Measurements from ENCODE around the gene BTN1A1.

The BTN1A1 gene

GRCh38 chr6:26537160-26537845 is 37.2 kb downstream of the BTN1A1 start:
- H3K4me3 ChIP-seq (ENCODE audit: severe bottlenecking), result peak overlapping the region; percentile 57
- H3K9me3 ChIP-seq (ENCODE audit: severe bottlenecking), result no peaks in the 10 kb centered on the region
- H3K36me3 ChIP-seq (ENCODE audit: low read depth), result peaks cover 28% of the 10 kb centered on the region
- peak; percentile 91 for DNase-seq (ENCODE audit: low spot score)
- no peaks in the 10 kb centered on the region for H3K27me3 ChIP-seq (ENCODE audit: insufficient read depth, poor library complexity, severe bottlenecking)
- peaks cover 8% of the 10 kb centered on the region for H3K4me1 ChIP-seq (ENCODE audit: insufficient read depth, poor library complexity, severe bottlenecking)
- peak; percentile 69 for ATAC-seq (ENCODE audit: low read depth)
- no peak for TF ChIP-seq CTCF (IDR thresholded peaks at IDR 0.05; ENCODE audit: poor library complexity, severe bottlenecking)
- peak overlapping the region; percentile 84 for H3K27ac ChIP-seq (ENCODE audit: poor library complexity, severe bottlenecking)

GRCh38 chr6:26537846-26538571 is 37.9 kb downstream of the BTN1A1 start, which contains the start of gene HMGN4:
HMGN4 (plus strand) TSS chr6:26538366; CDS start chr6:26545207, 6,841 bp downstream.
- Histone ChIP-seq H3K36me3 (ENCODE audit: low read depth) (peaks cover 35% of the 10 kb centered on the region), H3K4me1 (ENCODE audit: insufficient read depth, poor library complexity, severe bottlenecking) (peaks cover 8% of the 10 kb centered on the region), H3K27ac (ENCODE audit: poor library complexity, severe bottlenecking) (peak within 1 kb of the TSS; percentile 84), H3K9me3 (ENCODE audit: severe bottlenecking) (no peaks in the 10 kb centered on the region), H3K27me3 (ENCODE audit: insufficient read depth, poor library complexity, severe bottlenecking) (no peaks in the 10 kb centered on the region), H3K4me3 (ENCODE audit: severe bottlenecking) (peak within 1 kb of the TSS; percentile 57)
- no peak for TF ChIP-seq CTCF (IDR thresholded peaks at IDR 0.05; ENCODE audit: poor library complexity, severe bottlenecking)
- peak; percentile 85 for DNase-seq (ENCODE audit: low spot score)
- peak; percentile 84 for ATAC-seq (ENCODE audit: low read depth)

- ATAC-seq (ENCODE audit: low read depth), result peak; percentile 6; the same call in 1 of the 3 replicates
Observed at GRCh38 chr6:26538572-26538902, 38.4 kb downstream of the BTN1A1 start.

GRCh38 chr6:26539071-26539615 is 39.0 kb downstream of the BTN1A1 start:
- DNase-seq (ENCODE audit: low spot score) (no peak), ATAC-seq (ENCODE audit: low read depth) (no peak)
- Histone ChIP-seq H3K36me3 (ENCODE audit: low read depth) (peaks cover 37% of the 10 kb centered on the region), H3K4me3 (ENCODE audit: severe bottlenecking) (peak overlapping the region; percentile 57), H3K27me3 (ENCODE audit: insufficient read depth, poor library complexity, severe bottlenecking) (no peaks in the 10 kb centered on the region), H3K9me3 (ENCODE audit: severe bottlenecking) (no peaks in the 10 kb centered on the region), H3K4me1 (ENCODE audit: insufficient read depth, poor library complexity, severe bottlenecking) (peaks cover 5% of the 10 kb centered on the region), H3K27ac (ENCODE audit: poor library complexity, severe bottlenecking) (peak overlapping the region; percentile 84)
- no peak for TF ChIP-seq CTCF (IDR thresholded peaks at IDR 0.05; ENCODE audit: poor library complexity, severe bottlenecking)

More at GRCh38 chr6:26538572-26538902, 38.4 kb downstream of the BTN1A1 start:
- Histone ChIP-seq H3K27me3 (ENCODE audit: insufficient read depth, poor library complexity, severe bottlenecking) (no peaks in the 10 kb centered on the region), H3K9me3 (ENCODE audit: severe bottlenecking) (no peaks in the 10 kb centered on the region), H3K4me1 (ENCODE audit: insufficient read depth, poor library complexity, severe bottlenecking) (peaks cover 5% of the 10 kb centered on the region), H3K4me3 (ENCODE audit: severe bottlenecking) (peak overlapping the region; percentile 57), H3K27ac (ENCODE audit: poor library complexity, severe bottlenecking) (peak overlapping the region; percentile 84), H3K36me3 (ENCODE audit: low read depth) (peaks cover 37% of the 10 kb centered on the region)
- no peak for DNase-seq (ENCODE audit: low spot score)
- TF ChIP-seq CTCF (IDR thresholded peaks at IDR 0.05; ENCODE audit: poor library complexity, severe bottlenecking), result no peak
